HEK293 (cell line): ENCODE measurements around the gene TMEM51.
A peak's percentile ranks its signal among the peaks of the same experiment; 100 is the strongest.

Experiments
- CTCF ChIA-PET: fragments of 350-600 bp; formaldehyde crosslinking; extraction: SDS; loops from one replicate; lab custom pipeline; 2021; ENCODE audit warnings: antibody characterized with exemption; lab: Yijun Ruan, JAX
- POLR2A ChIA-PET: fragments of 300-600 bp; formaldehyde crosslinking; extraction: SDS; loops from one replicate; lab custom pipeline; 2020; ENCODE audit warnings: antibody characterized with exemption, inconsistent platforms; lab: Yijun Ruan, JAX
- H3K27ac ChIP-seq: fragments of 200-500 bp; sonication (Bioruptor generic); 2 replicates; pipeline ENCODE4 v1.5.1; 2014; ENCODE audit warnings: low read depth, low read length, control low read depth, inconsistent platforms; ENCODE audit errors: extremely low read depth
- H3K36me3 ChIP-seq, 2 experiments: fragments of 200-500 bp in 1 of 2; sonication (Bioruptor generic) in 1 of 2; 1 replicate in 1 of 2; 2 replicates in 1 of 2; pipeline ENCODE4 v1.5.1; 2014 to 2017; ENCODE audit warnings: inconsistent platforms in 2 of 2, low read length in 2 of 2; ENCODE audit not compliant: control insufficient read depth in 2 of 2, insufficient read depth in 1 of 2
- H3K4me1 ChIP-seq: fragments of 200-500 bp; sonication (Bioruptor generic); 2 replicates; pipeline ENCODE4 v1.5.1; 2014; ENCODE audit warnings: mild to moderate bottlenecking, low read length, inconsistent platforms; ENCODE audit not compliant: control insufficient read depth, insufficient read depth
- H3K4me3 ChIP-seq: 2 replicates; pipeline ENCODE4 v1.5.1; 2011; ENCODE audit warnings: low read depth, mild to moderate bottlenecking, control low read depth, low read length, moderate library complexity
- H3K9me3 ChIP-seq: fragments of 200-500 bp; sonication (Bioruptor generic); 2 replicates; pipeline ENCODE4 v1.5.1; 2014; ENCODE audit warnings: low read depth, low read length, inconsistent platforms; ENCODE audit not compliant: control insufficient read depth, insufficient read depth
- CTCF ChIP-seq: fragments of 450-650 bp; formaldehyde crosslinking; IDR thresholded peaks from 2 replicates; pipeline ENCODE4 v1.5.1; 2016; ENCODE audit warnings: missing biosample characterization, missing genetic modification characterization
- GLIS1 ChIP-seq: fragments of 450-650 bp; formaldehyde crosslinking; IDR thresholded peaks from 2 replicates; pipeline ENCODE4 v1.5.1; 2016; ENCODE audit warnings: missing biosample characterization, missing genetic modification characterization
- IKZF3 ChIP-seq: fragments of 450-650 bp; IDR thresholded peaks from 2 replicates; pipeline ENCODE4 v1.5.0; 2018; ENCODE audit warnings: missing biosample characterization, mild to moderate bottlenecking, missing genetic modification characterization, moderate library complexity
- KLF1 ChIP-seq: fragments of 450-650 bp; formaldehyde crosslinking; IDR thresholded peaks from 2 replicates; pipeline ENCODE4 v1.5.1; 2016; ENCODE audit warnings: missing biosample characterization, missing genetic modification characterization
- KLF10 ChIP-seq: fragments of 450-650 bp; IDR thresholded peaks from 2 replicates; pipeline ENCODE4 v1.5.1; 2018; ENCODE audit warnings: missing biosample characterization, mild to moderate bottlenecking, missing genetic modification characterization
- KLF8 ChIP-seq: fragments of 450-650 bp; formaldehyde crosslinking; IDR thresholded peaks from 2 replicates; pipeline ENCODE4 v1.5.1; 2016; ENCODE audit warnings: missing biosample characterization, missing genetic modification characterization
- REPIN1 ChIP-seq: fragments of 450-650 bp; formaldehyde crosslinking; IDR thresholded peaks from 2 replicates; pipeline ENCODE4 v1.5.1; 2017; ENCODE audit warnings: missing biosample characterization, missing genetic modification characterization, low read depth
- SETDB1 ChIP-seq: IDR thresholded peaks from one replicate; pipeline ENCODE4 v1.6.1; 2017; ENCODE audit warnings: mild to moderate bottlenecking, low read length, moderate library complexity, mixed read lengths; ENCODE audit not compliant: insufficient read length
- SP2 ChIP-seq: fragments of 450-650 bp; formaldehyde crosslinking; IDR thresholded peaks from 2 replicates; pipeline ENCODE4 v1.5.1; 2016; ENCODE audit warnings: missing biosample characterization, missing genetic modification characterization
- SP3 ChIP-seq: fragments of 450-650 bp; formaldehyde crosslinking; IDR thresholded peaks from 2 replicates; pipeline ENCODE4 v1.5.1; 2016; ENCODE audit warnings: missing biosample characterization, missing genetic modification characterization
- SP7 ChIP-seq: fragments of 450-650 bp; formaldehyde crosslinking; IDR thresholded peaks from 2 replicates; pipeline ENCODE4 v1.5.1; 2016; ENCODE audit warnings: missing biosample characterization, missing genetic modification characterization
- ZBTB17 ChIP-seq: fragments of 450-650 bp; formaldehyde crosslinking; IDR thresholded peaks from 2 replicates; pipeline ENCODE4 v1.5.1; 2016; ENCODE audit warnings: missing biosample characterization, missing genetic modification characterization
- ZBTB20 ChIP-seq: fragments of 450-650 bp; formaldehyde crosslinking; IDR thresholded peaks from 2 replicates; pipeline ENCODE4 v1.5.1; 2016; ENCODE audit warnings: missing biosample characterization, missing genetic modification characterization
- ZBTB26 ChIP-seq: fragments of 450-650 bp; formaldehyde crosslinking; optimal IDR thresholded peaks from 2 replicates; pipeline ENCODE3; 2016; ENCODE audit warnings: missing biosample characterization, mild to moderate bottlenecking, missing genetic modification characterization
- ZBTB48 ChIP-seq: fragments of 450-650 bp; formaldehyde crosslinking; IDR thresholded peaks from 2 replicates; pipeline ENCODE4 v1.5.1; 2016; ENCODE audit warnings: missing biosample characterization, missing genetic modification characterization
- ZBTB7A ChIP-seq: fragments of 450-650 bp; formaldehyde crosslinking; IDR thresholded peaks from 2 replicates; pipeline ENCODE4 v1.5.1; 2016; ENCODE audit warnings: low read depth, missing biosample characterization, missing genetic modification characterization
- ZEB2 ChIP-seq: fragments of 450-650 bp; formaldehyde crosslinking; IDR thresholded peaks from 2 replicates; pipeline ENCODE4 v1.5.1; 2016; ENCODE audit warnings: missing biosample characterization, missing genetic modification characterization
- ZFHX2 ChIP-seq: fragments of 450-650 bp; formaldehyde crosslinking; conservative IDR thresholded peaks from 2 replicates; pipeline ENCODE4 v1.5.1; 2016; ENCODE audit warnings: missing biosample characterization, missing genetic modification characterization
- ZNF146 ChIP-seq: fragments of 450-650 bp; formaldehyde crosslinking; IDR thresholded peaks from 2 replicates; pipeline ENCODE4 v1.5.1; 2016; ENCODE audit warnings: missing biosample characterization, missing genetic modification characterization
- ZNF155 ChIP-seq: fragments of 450-650 bp; formaldehyde crosslinking; IDR thresholded peaks from 2 replicates; pipeline ENCODE4 v1.5.1; 2016; ENCODE audit warnings: missing biosample characterization, missing genetic modification characterization
- ZNF157 ChIP-seq: fragments of 450-650 bp; formaldehyde crosslinking; IDR thresholded peaks from 2 replicates; pipeline ENCODE4 v1.5.1; 2016; ENCODE audit warnings: missing biosample characterization, missing genetic modification characterization
- ZNF19 ChIP-seq: fragments of 450-650 bp; formaldehyde crosslinking; IDR thresholded peaks from 2 replicates; pipeline ENCODE4; 2016; ENCODE audit warnings: missing biosample characterization, missing genetic modification characterization, low read depth
- ZNF266 ChIP-seq: fragments of 450-650 bp; formaldehyde crosslinking; IDR thresholded peaks from 2 replicates; pipeline ENCODE4 v1.5.1; 2016; ENCODE audit warnings: missing biosample characterization, missing genetic modification characterization, low read depth
- ZNF341 ChIP-seq: fragments of 450-650 bp; formaldehyde crosslinking; IDR thresholded peaks from 2 replicates; pipeline ENCODE4; 2016; ENCODE audit warnings: low read depth, missing biosample characterization, missing genetic modification characterization
- ZNF354C ChIP-seq: fragments of 450-650 bp; formaldehyde crosslinking; IDR thresholded peaks from 2 replicates; pipeline ENCODE4 v1.5.1; 2016; ENCODE audit warnings: missing biosample characterization, missing genetic modification characterization, low read depth, borderline replicate concordance
- ZNF426 ChIP-seq: fragments of 450-650 bp; formaldehyde crosslinking; IDR thresholded peaks from 2 replicates; pipeline ENCODE4 v1.5.1; 2017; ENCODE audit warnings: missing biosample characterization, missing genetic modification characterization, mild to moderate bottlenecking, inconsistent platforms, moderate library complexity
- ZNF792 ChIP-seq: fragments of 450-650 bp; formaldehyde crosslinking; IDR thresholded peaks from 2 replicates; pipeline ENCODE4 v1.5.1; 2016; ENCODE audit warnings: missing biosample characterization, missing genetic modification characterization
- ZNF843 ChIP-seq: fragments of 450-650 bp; formaldehyde crosslinking; IDR thresholded peaks from 2 replicates; pipeline ENCODE4 v1.5.1; 2016; ENCODE audit warnings: missing biosample characterization, missing genetic modification characterization
- TF ChIP-seq, protein P1 (sequence below): fragments of 450-650 bp; formaldehyde crosslinking; IDR thresholded peaks from 2 replicates; pipeline ENCODE4 v1.5.1; 2017; ENCODE audit warnings: missing biosample characterization, missing genetic modification characterization
- TF ChIP-seq, protein P2 (sequence below): fragments of 450-650 bp; formaldehyde crosslinking; IDR thresholded peaks from 2 replicates; pipeline ENCODE4 v1.5.1; 2016; ENCODE audit warnings: missing biosample characterization, missing genetic modification characterization
- TF ChIP-seq, protein P3 (sequence below): fragments of 450-650 bp; formaldehyde crosslinking; IDR thresholded peaks from 2 replicates; pipeline ENCODE4 v1.5.1; 2017; ENCODE audit warnings: missing biosample characterization, missing genetic modification characterization

The TMEM51 gene, protein sequence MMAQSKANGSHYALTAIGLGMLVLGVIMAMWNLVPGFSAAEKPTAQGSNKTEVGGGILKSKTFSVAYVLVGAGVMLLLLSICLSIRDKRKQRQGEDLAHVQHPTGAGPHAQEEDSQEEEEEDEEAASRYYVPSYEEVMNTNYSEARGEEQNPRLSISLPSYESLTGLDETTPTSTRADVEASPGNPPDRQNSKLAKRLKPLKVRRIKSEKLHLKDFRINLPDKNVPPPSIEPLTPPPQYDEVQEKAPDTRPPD

DNA sequence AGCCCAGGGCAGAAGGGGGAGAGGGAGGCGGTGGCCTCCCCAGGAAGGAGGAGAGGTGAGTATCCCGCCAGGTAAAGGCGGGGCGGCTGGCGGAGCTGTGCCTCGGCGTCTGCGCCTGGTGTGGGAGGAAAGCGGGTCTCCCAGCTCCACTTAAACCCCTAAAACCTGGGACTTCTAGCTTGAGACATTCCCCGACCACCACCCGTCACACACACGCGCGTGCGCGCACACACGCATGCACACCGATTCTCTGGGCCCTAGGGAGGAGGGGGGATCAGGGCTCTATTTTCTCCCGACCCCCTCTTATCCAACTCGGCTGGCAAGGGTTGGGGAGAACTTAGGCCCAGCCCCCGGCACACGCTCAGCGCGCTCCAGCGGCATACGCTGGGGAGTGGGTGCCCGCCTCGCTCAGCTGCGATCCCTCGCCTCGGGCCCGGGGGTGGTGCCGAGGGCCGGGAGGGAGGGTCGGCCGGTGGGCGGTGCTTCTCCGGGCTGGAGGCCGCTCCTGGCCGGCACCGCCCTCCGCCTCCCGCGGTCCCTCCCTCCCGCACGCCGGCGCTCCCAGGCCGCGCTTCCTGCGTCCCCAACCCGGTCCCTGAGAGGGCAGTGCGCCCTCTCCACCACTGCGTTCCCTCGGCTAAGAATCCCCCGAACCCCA, at the start of gene TMEM51:
TMEM51 (plus strand) TSS at position 564 of the 658 bp plus-strand sequence. CDS start 61,341 bp downstream, outside the sequence.
- Histone ChIP-seq H3K4me1 (0 out of 2 replicates have a peak, but pooled peaks cover 2% of the 10 kb centered on the region), H3K27ac (peak within 1 kb of the TSS; percentile 49; the same call in 1 of the 2 replicates), H3K36me3 (no peaks in the 10 kb centered on the region), H3K9me3 (no peaks in the 10 kb centered on the region), H3K4me3 (peak within 1 kb of the TSS; percentile 60)
- POLR2A ChIA-PET, result interaction anchor here (0.7 to 1.3 kb wide), 3 partner anchors 21 to 472 kb away, joined by 3 to 4 read pairs (median 3); no protein-coding TSS in a partner anchor
- CTCF ChIA-PET, result interaction anchor here (0.6 to 4.0 kb wide), 14 partner anchors 11 to 307 kb away, joined by 3 to 59 read pairs (median 5); no protein-coding TSS in a partner anchor
- no peak for TF ChIP-seq CTCF (tag by site-specific recombination)
- TF ChIP-seq SP2 (tag by site-specific recombination), result peak; percentile 78
- peak; percentile 85 for TF ChIP-seq ZBTB48 (tag by site-specific recombination)
- peak; percentile 24 for TF ChIP-seq KLF8 (tag by site-specific recombination)
- no peak for TF ChIP-seq ZNF157 (tag by site-specific recombination)
- no peak for TF ChIP-seq SETDB1
- peak; percentile 87 for TF ChIP-seq ZFHX2
- no peak for TF ChIP-seq ZNF266 (tag by site-specific recombination)
- TF ChIP-seq, protein P1, sequence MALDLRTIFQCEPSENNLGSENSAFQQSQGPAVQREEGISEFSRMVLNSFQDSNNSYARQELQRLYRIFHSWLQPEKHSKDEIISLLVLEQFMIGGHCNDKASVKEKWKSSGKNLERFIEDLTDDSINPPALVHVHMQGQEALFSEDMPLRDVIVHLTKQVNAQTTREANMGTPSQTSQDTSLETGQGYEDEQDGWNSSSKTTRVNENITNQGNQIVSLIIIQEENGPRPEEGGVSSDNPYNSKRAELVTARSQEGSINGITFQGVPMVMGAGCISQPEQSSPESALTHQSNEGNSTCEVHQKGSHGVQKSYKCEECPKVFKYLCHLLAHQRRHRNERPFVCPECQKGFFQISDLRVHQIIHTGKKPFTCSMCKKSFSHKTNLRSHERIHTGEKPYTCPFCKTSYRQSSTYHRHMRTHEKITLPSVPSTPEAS, result peak; percentile 40; the same call in 1 of the 2 replicates
- TF ChIP-seq, protein P2, sequence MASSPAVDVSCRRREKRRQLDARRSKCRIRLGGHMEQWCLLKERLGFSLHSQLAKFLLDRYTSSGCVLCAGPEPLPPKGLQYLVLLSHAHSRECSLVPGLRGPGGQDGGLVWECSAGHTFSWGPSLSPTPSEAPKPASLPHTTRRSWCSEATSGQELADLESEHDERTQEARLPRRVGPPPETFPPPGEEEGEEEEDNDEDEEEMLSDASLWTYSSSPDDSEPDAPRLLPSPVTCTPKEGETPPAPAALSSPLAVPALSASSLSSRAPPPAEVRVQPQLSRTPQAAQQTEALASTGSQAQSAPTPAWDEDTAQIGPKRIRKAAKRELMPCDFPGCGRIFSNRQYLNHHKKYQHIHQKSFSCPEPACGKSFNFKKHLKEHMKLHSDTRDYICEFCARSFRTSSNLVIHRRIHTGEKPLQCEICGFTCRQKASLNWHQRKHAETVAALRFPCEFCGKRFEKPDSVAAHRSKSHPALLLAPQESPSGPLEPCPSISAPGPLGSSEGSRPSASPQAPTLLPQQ (tag by site-specific recombination), result peak; percentile 72
- TF ChIP-seq ZNF426 (tag by site-specific recombination), result no peak
- no peak for TF ChIP-seq ZNF146 (tag by site-specific recombination)
- TF ChIP-seq REPIN1 (tag by site-specific recombination), result 0 out of 2 replicates have a peak, but pooled peaks have one; percentile 61
- peak; percentile 75 for TF ChIP-seq ZBTB7A
- TF ChIP-seq ZNF19 (tag by site-specific recombination), result no peak
- TF ChIP-seq ZNF155, result no peak
- no peak; the same call in 1 of the 2 replicates for TF ChIP-seq ZBTB17 (tag by site-specific recombination)
- no peak for TF ChIP-seq ZNF354C (tag by site-specific recombination)
- peak; percentile 24; the same call in 1 of the 2 replicates for TF ChIP-seq KLF10 (tag by site-specific recombination)
- no peak for TF ChIP-seq ZNF792 (tag by site-specific recombination)
- peak; percentile 9 for TF ChIP-seq KLF1
- peak; percentile 89 for TF ChIP-seq ZBTB26
- peak; percentile 81 for TF ChIP-seq ZBTB20 (tag by site-specific recombination)
- TF ChIP-seq GLIS1 (tag by site-specific recombination), result peak; percentile 71
- TF ChIP-seq SP3 (tag by site-specific recombination), result peak; percentile 66
- peak; percentile 24 for TF ChIP-seq ZEB2
- TF ChIP-seq ZNF341 (tag by site-specific recombination), result peak; percentile 69
- peak; percentile 31; the same call in 1 of the 2 replicates for TF ChIP-seq SP7 (tag by site-specific recombination)
- TF ChIP-seq ZNF843 (tag by site-specific recombination), result peak; percentile 23; the same call in 1 of the 2 replicates
- peak; percentile 45; the same call in 1 of the 2 replicates for TF ChIP-seq IKZF3 (tag by site-specific recombination)
- TF ChIP-seq, protein P3, sequence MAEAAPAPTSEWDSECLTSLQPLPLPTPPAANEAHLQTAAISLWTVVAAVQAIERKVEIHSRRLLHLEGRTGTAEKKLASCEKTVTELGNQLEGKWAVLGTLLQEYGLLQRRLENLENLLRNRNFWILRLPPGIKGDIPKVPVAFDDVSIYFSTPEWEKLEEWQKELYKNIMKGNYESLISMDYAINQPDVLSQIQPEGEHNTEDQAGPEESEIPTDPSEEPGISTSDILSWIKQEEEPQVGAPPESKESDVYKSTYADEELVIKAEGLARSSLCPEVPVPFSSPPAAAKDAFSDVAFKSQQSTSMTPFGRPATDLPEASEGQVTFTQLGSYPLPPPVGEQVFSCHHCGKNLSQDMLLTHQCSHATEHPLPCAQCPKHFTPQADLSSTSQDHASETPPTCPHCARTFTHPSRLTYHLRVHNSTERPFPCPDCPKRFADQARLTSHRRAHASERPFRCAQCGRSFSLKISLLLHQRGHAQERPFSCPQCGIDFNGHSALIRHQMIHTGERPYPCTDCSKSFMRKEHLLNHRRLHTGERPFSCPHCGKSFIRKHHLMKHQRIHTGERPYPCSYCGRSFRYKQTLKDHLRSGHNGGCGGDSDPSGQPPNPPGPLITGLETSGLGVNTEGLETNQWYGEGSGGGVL (tag by site-specific recombination), result peak; percentile 80
